Body of pancreas (tissue), 4 donors: Measurements from ENCODE around the gene LMX1B. TPM values are rescaled to one million over a fixed set of nuclear protein-coding genes. Genes with fewer than 3 reads are reported as not detected.

Experiments used
- ATAC-seq: fragments of 150-250 bp; one replicate; pipeline ENCODE4 v1.9.1; 2016
- DNase-seq, 4 donors: peaks; one replicate each; pipeline ENCODE4 v3.0.0-alpha.2; 2019
- H3K27ac ChIP-seq, 4 donors: fragments of 200-600 bp; sonication (generic); 1 replicate in 3 of 4; 2 replicates in 1 of 4; pipeline versions ENCODE4 v1.5.1 to v1.6.1; 2016 to 2019; ENCODE audit warnings: mild to moderate bottlenecking in 1 of 4, mixed read lengths in 1 of 4, moderate library complexity in 1 of 4
- H3K27me3 ChIP-seq, 2 donors: fragments of 200-600 bp; sonication (generic); one replicate each; pipeline ENCODE4 v1.6.0; 2016; ENCODE audit warnings: mild to moderate bottlenecking in 1 of 2
- H3K36me3 ChIP-seq, 2 donors: fragments of 200-600 bp; sonication (generic); replicated peaks in 1 of 2; 2 replicates each; pipeline ENCODE4 v1.5.1; 2016; ENCODE audit warnings: low read depth in 2 of 2; ENCODE audit not compliant: insufficient read depth in 1 of 2
- H3K4me1 ChIP-seq: fragments of 200-600 bp; sonication (generic); one replicate; pipeline ENCODE4 v1.6.0; 2016
- H3K4me3 ChIP-seq, 2 donors: fragments of 200-600 bp; sonication (generic); 1 replicate in 1 of 2; 2 replicates in 1 of 2; pipeline ENCODE4 v1.5.1; 2016 to 2019
- H3K9me3 ChIP-seq, 3 donors: fragments of 200-600 bp; sonication (generic); 1 replicate in 2 of 3; 2 replicates in 1 of 3; pipeline ENCODE4 v1.5.1; 2016
- POLR2A ChIP-seq, 3 donors: fragments of 450-650 bp; IDR thresholded peaks; one replicate each; pipeline ENCODE4 v1.6.1; 2016; ENCODE audit warnings: antibody characterized with exemption in 3 of 3, mild to moderate bottlenecking in 2 of 3
- WGBS, 2 donors: methylation state at CpG; one replicate each; pipeline ENCODE4 v1.1.5; 2017; 5-methylcytosine and 5-hydroxymethylcytosine counted together
- intact Hi-C: fragments of 100-400 bp; cut with DNase I; formaldehyde crosslinking; loops from one replicate; pipeline ENCODE4 v1.15.1; 2023
- total RNA-seq, 2 donors: library from RNA; depleted of rRNA; stranded (reverse); fragments of >200 nt; gene quantifications; one replicate each; pipeline ENCODE4 v1.1.0, GENCODE V29; 2016
- TF ChIP-seq, protein P1 (sequence below), 7 experiments: fragments of 450-650 bp in 4 of 7; fragments of 200-600 bp in 3 of 7; sonication (generic) in 3 of 7; IDR thresholded peaks; one replicate each; pipeline ENCODE4 v1.5.1; 2016 to 2019; ENCODE audit warnings: antibody characterized with exemption in 7 of 7

The LMX1B gene
- total RNA-seq, 2 donors from 2014 or later, result 0.26 TPM; not detected in 1

- H3K4me3 ChIP-seq, result no peak overlapping the region
- no peaks in the 10 kb centered on the region for H3K9me3 ChIP-seq
- no peak for ATAC-seq
- H3K27me3 ChIP-seq, result peaks cover 0 to 24% of the 10 kb centered on the region in 2 donors
- H3K4me1 ChIP-seq, result no peaks in the 10 kb centered on the region
- no peak for DNase-seq
- no peaks in the 10 kb centered on the region for H3K36me3 ChIP-seq
- 8 to 23% methylated on average over 2 to 13 of the region's 13 CpGs for WGBS, 2 donors
- no peak overlapping the region for H3K27ac ChIP-seq
- intact Hi-C loops, result no loop called here
- no peak for TF ChIP-seq POLR2A (IDR thresholded peaks at IDR 0.05)
- TF ChIP-seq, protein P1, sequence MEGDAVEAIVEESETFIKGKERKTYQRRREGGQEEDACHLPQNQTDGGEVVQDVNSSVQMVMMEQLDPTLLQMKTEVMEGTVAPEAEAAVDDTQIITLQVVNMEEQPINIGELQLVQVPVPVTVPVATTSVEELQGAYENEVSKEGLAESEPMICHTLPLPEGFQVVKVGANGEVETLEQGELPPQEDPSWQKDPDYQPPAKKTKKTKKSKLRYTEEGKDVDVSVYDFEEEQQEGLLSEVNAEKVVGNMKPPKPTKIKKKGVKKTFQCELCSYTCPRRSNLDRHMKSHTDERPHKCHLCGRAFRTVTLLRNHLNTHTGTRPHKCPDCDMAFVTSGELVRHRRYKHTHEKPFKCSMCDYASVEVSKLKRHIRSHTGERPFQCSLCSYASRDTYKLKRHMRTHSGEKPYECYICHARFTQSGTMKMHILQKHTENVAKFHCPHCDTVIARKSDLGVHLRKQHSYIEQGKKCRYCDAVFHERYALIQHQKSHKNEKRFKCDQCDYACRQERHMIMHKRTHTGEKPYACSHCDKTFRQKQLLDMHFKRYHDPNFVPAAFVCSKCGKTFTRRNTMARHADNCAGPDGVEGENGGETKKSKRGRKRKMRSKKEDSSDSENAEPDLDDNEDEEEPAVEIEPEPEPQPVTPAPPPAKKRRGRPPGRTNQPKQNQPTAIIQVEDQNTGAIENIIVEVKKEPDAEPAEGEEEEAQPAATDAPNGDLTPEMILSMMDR (IDR thresholded peaks at IDR 0.05), result no peak
Measured at GRCh38 chr9:126673689-126674364, 60.1 kb downstream of the LMX1B start.

- DNase-seq (no peak), ATAC-seq (no peak)
- intact Hi-C loops, result no loop called here
- no peaks in the 10 kb centered on the region for H3K9me3 ChIP-seq
- WGBS, 2 donors, result 52 to 58% methylated on average over 10 to 11 of the region's 11 CpGs
- peaks cover 0 to 24% of the 10 kb centered on the region in 2 donors for H3K27me3 ChIP-seq
- H3K36me3 ChIP-seq, result no peaks in the 10 kb centered on the region
- no peak overlapping the region for H3K27ac ChIP-seq
- no peak overlapping the region for H3K4me3 ChIP-seq
- no peak for TF ChIP-seq POLR2A (IDR thresholded peaks at IDR 0.05)
- TF ChIP-seq, protein P1 (IDR thresholded peaks at IDR 0.05), result no peak
- H3K4me1 ChIP-seq, result no peaks in the 10 kb centered on the region
Measured at GRCh38 chr9:126674365-126675146, 60.8 kb downstream of the LMX1B start.

GRCh38 chr9:126675147-126675467 is 61.4 kb downstream of the LMX1B start:
- H3K9me3 ChIP-seq, result no peaks in the 10 kb centered on the region
- no peak overlapping the region for H3K4me3 ChIP-seq
- DNase-seq, result no peak
- no peak for ATAC-seq
- intact Hi-C loops, result no loop called here
- no peaks in the 10 kb centered on the region for H3K4me1 ChIP-seq
- H3K27ac ChIP-seq, result no peak overlapping the region
- WGBS, 2 donors, result 56 to 68% methylated on average over 8 of the region's 8 CpGs
- peaks cover 0 to 24% of the 10 kb centered on the region in 2 donors for H3K27me3 ChIP-seq
- TF ChIP-seq, protein P1 (IDR thresholded peaks at IDR 0.05), result no peak
- no peaks in the 10 kb centered on the region for H3K36me3 ChIP-seq

DNA sequence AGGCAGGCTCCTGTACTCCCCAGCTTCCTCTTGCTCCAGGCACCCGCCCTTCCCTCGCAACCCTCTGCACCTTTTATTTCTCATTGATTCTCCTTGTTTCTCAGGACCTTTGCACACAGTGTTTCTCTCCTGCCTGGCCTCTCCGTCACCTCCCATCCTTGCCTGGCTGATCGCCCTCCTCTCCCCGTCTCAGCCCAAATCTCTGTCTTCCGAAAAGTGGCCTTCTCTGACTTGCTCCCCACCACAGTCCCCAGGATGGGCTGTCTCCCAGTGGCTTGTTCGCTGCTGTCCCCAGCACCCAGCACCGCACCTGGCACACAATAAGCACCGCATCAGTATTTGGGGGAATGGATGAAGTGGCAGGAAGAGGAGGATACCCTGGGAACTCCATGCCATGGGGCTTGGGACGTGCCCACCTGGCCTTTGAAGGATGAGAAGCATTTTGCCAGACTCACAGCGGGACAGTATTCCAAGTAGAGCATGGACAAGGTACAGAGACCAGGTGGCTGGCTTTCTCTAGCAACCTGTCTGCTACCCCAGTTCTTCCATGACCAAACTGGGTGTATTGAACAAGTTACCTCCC is 62.5 kb downstream of the LMX1B start:
- Histone ChIP-seq H3K4me3 (no peak overlapping the region), H3K4me1 (no peaks in the 10 kb centered on the region), H3K27me3 (peaks cover 0 to 24% of the 10 kb centered on the region in 2 donors), H3K36me3 (no peaks in the 10 kb centered on the region), H3K9me3 (no peaks in the 10 kb centered on the region), H3K27ac (no peak overlapping the region)
- TF ChIP-seq, protein P1 (IDR thresholded peaks at IDR 0.05), result no peak
- TF ChIP-seq POLR2A (IDR thresholded peaks at IDR 0.05), result no peak
- DNase-seq, result no peak
- WGBS, 2 donors, result 24 to 36% methylated on average over 11 of the region's 11 CpGs
- intact Hi-C loops, result no loop called here
- ATAC-seq, result no peak
